ENCODE results near the gene LRRFIP1. TPM values are rescaled to one million over a fixed set of nuclear protein-coding genes. Genes with fewer than 3 reads are reported as not detected.

Gene LRRFIP1
- polyA plus RNA-seq, 1 experiment, result 50.4 TPM

GRCh38 chr2:237700512-237701032 is 73.2 kb downstream of the LRRFIP1 start:
- Histone ChIP-seq H3K36me3 (ENCODE audit: control insufficient read depth, insufficient read depth, low read length) (no peaks in the 10 kb centered on the region), H3K4me3 (ENCODE audit: low read depth, low read length) (no peak overlapping the region), H3K27me3 (ENCODE audit: control insufficient read depth, insufficient read depth, low read length) (no peaks in the 10 kb centered on the region)
- POLR2A ChIA-PET, result no interaction called here
- DNase-seq (ENCODE audit: low read depth), result no peak
- no peak for TF ChIP-seq CTCF (IDR thresholded peaks at IDR 0.05; ENCODE audit: insufficient read depth, low read depth, low read length)
- CTCF ChIA-PET, result interaction anchor here (1.1 kb wide), 1 partner anchor 45 kb away, joined by 3 read pairs; no protein-coding TSS in a partner anchor

- CTCF ChIA-PET, result no interaction called here
- DNase-seq (ENCODE audit: low read depth), result no peak
- no peak for TF ChIP-seq CTCF (IDR thresholded peaks at IDR 0.05; ENCODE audit: insufficient read depth, low read depth, low read length)
- H3K36me3 ChIP-seq (ENCODE audit: control insufficient read depth, insufficient read depth, low read length), result no peaks in the 10 kb centered on the region
- H3K4me3 ChIP-seq (ENCODE audit: low read depth, low read length), result no peak overlapping the region
- H3K27me3 ChIP-seq (ENCODE audit: control insufficient read depth, insufficient read depth, low read length), result no peaks in the 10 kb centered on the region
- POLR2A ChIA-PET, result no interaction called here
These were observed 73.9 kb downstream of the LRRFIP1 start for GRCh38 chr2:237701033-237701858.

- POLR2A ChIA-PET, result interaction anchor here (0.6 kb wide), 1 partner anchor 8 kb away, joined by 7 read pairs; no protein-coding TSS in a partner anchor
- no peaks in the 10 kb centered on the region for H3K36me3 ChIP-seq (ENCODE audit: control insufficient read depth, insufficient read depth, low read length)
- no peak for TF ChIP-seq CTCF (IDR thresholded peaks at IDR 0.05; ENCODE audit: insufficient read depth, low read depth, low read length)
- CTCF ChIA-PET, result interaction anchor here (0.9 to 4.2 kb wide), 4 partner anchors 9 to 121 kb away, joined by 3 to 13 read pairs (median 6); no protein-coding TSS in a partner anchor
- no peak overlapping the region for H3K4me3 ChIP-seq (ENCODE audit: low read depth, low read length)
- H3K27me3 ChIP-seq (ENCODE audit: control insufficient read depth, insufficient read depth, low read length), result no peaks in the 10 kb centered on the region
- DNase-seq (ENCODE audit: low read depth), result no peak
These were observed 74.5 kb downstream of the LRRFIP1 start for GRCh38 chr2:237701859-237702390.

- CTCF ChIA-PET, result interaction anchor here (0.9 to 4.2 kb wide), 5 partner anchors 9 to 122 kb away, joined by 3 to 13 read pairs (median 4); no protein-coding TSS in a partner anchor
These were observed 75.3 kb downstream of the LRRFIP1 start for GRCh38 chr2:237702441-237703391.

More at GRCh38 chr2:237702441-237703391, 75.3 kb downstream of the LRRFIP1 start:
- Histone ChIP-seq H3K4me3 (ENCODE audit: low read depth, low read length) (no peak overlapping the region), H3K36me3 (ENCODE audit: control insufficient read depth, insufficient read depth, low read length) (no peaks in the 10 kb centered on the region), H3K27me3 (ENCODE audit: control insufficient read depth, insufficient read depth, low read length) (no peaks in the 10 kb centered on the region)
- POLR2A ChIA-PET, result interaction anchor here (0.6 kb wide), 1 partner anchor 8 kb away, joined by 7 read pairs; no protein-coding TSS in a partner anchor
- TF ChIP-seq CTCF (IDR thresholded peaks at IDR 0.05; ENCODE audit: insufficient read depth, low read depth, low read length), result peak; percentile 23; the same call in 1 of the 2 replicates
- no peak for DNase-seq (ENCODE audit: low read depth)
